AG04449 (cell line): Measurements from ENCODE around the gene KANSL1.

Experiments used
- CTCF ChIA-PET: fragments of 350-600 bp; formaldehyde crosslinking; extraction: SDS; loops from one replicate; lab custom pipeline; 2021; ENCODE audit warnings: antibody characterized with exemption; lab: Yijun Ruan, JAX
- POLR2A ChIA-PET: fragments of 400-600, 350-600 bp; formaldehyde crosslinking; extraction: SDS; loops from one replicate; lab custom pipeline; 2020; ENCODE audit warnings: antibody characterized with exemption, inconsistent platforms; lab: Yijun Ruan, JAX
- DNase-seq: peaks from one replicate; pipeline ENCODE4 v3.0.0-alpha.2; 2010; ENCODE audit warnings: low read depth, low spot score
- H3K4me3 ChIP-seq: 2 replicates; pipeline ENCODE4 v1.5.1; 2011; ENCODE audit warnings: low read depth, mild to moderate bottlenecking, control low read depth, low read length
- TF ChIP-seq, protein P1 (sequence below): IDR thresholded peaks from one replicate; pipeline ENCODE4 v1.5.1; 2011; ENCODE audit warnings: mild to moderate bottlenecking, moderate library complexity, low read length, control low read depth, inconsistent platforms; ENCODE audit not compliant: insufficient read depth; ENCODE audit errors: missing control alignments

Gene KANSL1

DNA sequence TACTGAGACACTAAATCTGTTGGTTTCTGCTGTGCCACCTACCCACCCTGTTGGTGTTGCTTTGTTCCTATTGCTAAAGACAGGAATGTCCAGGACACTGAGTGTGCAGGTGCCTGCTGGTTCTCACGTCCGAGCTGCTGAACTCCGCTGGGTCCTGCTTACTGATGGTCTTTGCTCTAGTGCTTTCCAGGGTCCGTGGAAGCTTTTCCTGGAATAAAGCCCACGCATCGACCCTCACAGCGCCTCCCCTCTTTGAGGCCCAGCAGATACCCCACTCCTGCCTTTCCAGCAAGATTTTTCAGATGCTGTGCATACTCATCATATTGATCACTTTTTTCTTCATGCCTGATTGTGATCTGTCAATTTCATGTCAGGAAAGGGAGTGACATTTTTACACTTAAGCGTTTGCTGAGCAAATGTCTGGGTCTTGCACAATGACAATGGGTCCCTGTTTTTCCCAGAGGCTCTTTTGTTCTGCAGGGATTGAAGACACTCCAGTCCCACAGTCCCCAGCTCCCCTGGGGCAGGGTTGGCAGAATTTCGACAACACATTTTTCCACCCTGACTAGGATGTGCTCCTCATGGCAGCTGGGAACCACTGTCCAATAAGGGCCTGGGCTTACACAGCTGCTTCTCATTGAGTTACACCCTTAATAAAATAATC lies 179.6 kb downstream of the KANSL1 start:
- ChIA-PET CTCF (interaction anchor here (0.9 to 4.4 kb wide), 7 partner anchors 8 to 202 kb away, joined by 3 to 29 read pairs (median 4); partner anchors contain the start of gene KANSL1), POLR2A (no interaction called here)
- DNase-seq, result peak; percentile 10
- H3K4me3 ChIP-seq, result no peak overlapping the region
- TF ChIP-seq, protein P1, sequence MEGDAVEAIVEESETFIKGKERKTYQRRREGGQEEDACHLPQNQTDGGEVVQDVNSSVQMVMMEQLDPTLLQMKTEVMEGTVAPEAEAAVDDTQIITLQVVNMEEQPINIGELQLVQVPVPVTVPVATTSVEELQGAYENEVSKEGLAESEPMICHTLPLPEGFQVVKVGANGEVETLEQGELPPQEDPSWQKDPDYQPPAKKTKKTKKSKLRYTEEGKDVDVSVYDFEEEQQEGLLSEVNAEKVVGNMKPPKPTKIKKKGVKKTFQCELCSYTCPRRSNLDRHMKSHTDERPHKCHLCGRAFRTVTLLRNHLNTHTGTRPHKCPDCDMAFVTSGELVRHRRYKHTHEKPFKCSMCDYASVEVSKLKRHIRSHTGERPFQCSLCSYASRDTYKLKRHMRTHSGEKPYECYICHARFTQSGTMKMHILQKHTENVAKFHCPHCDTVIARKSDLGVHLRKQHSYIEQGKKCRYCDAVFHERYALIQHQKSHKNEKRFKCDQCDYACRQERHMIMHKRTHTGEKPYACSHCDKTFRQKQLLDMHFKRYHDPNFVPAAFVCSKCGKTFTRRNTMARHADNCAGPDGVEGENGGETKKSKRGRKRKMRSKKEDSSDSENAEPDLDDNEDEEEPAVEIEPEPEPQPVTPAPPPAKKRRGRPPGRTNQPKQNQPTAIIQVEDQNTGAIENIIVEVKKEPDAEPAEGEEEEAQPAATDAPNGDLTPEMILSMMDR, result no peak

DNA sequence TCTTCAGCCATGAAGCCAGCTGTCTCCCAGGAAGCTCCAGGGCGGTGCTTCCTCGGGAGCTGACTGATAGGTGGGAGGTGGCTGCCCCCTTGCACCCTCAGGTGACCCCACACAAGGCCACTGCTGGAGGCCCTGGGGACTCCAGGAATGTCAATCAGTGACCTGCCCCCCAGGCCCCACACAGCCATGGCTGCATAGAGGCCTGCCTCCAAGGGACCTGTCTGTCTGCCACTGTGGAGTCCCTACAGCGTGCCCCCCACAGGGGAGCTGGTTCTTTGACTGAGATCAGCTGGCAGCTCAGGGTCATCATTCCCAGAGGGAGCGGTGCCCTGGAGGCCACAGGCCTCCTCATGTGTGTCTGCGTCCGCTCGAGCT lies 180.1 kb downstream of the KANSL1 start:
- ChIA-PET POLR2A (no interaction called here), CTCF (interaction anchor here (0.9 to 4.4 kb wide), 7 partner anchors 8 to 202 kb away, joined by 3 to 29 read pairs (median 4); partner anchors contain the start of gene KANSL1)
- TF ChIP-seq, protein P1, result no peak

DNA sequence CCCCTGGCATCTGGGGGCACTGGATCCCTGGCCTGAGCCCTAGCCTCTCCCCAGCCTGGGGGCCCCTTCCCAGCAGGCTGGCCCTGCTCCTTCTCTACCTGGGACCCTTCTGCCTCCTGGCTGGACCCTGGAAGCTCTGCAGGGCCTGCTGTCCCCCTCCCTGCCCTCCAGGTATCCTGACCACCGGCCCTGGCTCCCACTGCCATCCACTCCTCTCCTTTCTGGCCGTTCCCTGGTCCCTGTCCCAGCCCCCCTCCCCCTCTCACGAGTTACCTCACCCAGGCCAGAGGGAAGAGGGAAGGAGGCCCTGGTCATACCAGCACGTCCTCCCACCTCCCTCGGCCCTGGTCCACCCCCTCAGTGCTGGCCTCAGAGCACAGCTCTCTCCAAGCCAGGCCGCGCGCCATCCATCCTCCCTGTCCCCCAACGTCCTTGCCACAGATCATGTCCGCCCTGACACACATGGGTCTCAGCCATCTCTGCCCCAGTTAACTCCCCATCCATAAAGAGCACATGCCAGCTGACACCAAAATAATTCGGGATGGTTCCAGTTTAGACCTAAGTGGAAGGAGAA lies 180.6 kb downstream of the KANSL1 start:
- ChIA-PET CTCF (interaction anchor here (0.9 to 4.4 kb wide), 6 partner anchors 8 to 200 kb away, joined by 3 to 29 read pairs (median 7); partner anchors contain the start of gene KANSL1), POLR2A (no interaction called here)
- DNase-seq, result no peak
- TF ChIP-seq, protein P1, result no peak
- no peak overlapping the region for H3K4me3 ChIP-seq

More for the DNA sequence above, 180.1 kb downstream of the KANSL1 start:
- no peak for DNase-seq
- no peak overlapping the region for H3K4me3 ChIP-seq

DNA sequence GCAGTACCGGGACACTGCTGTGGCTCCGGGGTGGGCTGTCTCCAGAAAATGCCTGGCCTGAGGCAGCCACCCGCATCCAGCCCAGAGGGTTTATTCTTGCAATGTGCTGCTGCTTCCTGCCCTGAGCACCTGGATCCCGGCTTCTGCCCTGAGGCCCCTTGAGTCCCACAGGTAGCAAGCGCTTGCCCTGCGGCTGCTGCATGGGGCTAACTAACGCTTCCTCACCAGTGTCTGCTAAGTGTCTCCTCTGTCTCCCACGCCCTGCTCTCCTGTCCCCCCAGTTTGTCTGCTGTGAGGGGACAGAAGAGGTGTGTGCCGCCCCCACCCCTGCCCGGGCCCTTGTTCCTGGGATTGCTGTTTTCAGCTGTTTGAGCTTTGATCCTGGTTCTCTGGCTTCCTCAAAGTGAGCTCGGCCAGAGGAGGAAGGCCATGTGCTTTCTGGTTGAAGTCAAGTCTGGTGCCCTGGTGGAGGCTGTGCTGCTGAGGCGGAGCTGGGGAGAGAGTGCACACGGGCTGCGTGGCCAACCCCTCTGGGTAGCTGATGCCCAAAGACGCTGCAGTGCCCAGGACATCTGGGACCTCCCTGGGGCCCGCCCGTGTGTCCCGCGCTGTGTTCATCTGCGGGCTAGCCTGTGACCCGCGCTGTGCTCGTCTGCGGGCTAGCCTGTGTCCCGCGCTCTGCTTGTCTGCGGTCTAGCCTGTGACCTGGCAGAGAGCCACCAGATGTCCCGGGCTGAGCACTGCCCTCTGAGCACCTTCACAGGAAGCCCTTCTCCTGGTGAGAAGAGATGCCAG lies 181.3 kb downstream of the KANSL1 start:
- CTCF ChIA-PET, result interaction anchor here (0.7 to 4.4 kb wide), 3 partner anchors 10 to 182 kb away, joined by 3 to 29 read pairs (median 11); partner anchors contain the start of gene KANSL1

DNA sequence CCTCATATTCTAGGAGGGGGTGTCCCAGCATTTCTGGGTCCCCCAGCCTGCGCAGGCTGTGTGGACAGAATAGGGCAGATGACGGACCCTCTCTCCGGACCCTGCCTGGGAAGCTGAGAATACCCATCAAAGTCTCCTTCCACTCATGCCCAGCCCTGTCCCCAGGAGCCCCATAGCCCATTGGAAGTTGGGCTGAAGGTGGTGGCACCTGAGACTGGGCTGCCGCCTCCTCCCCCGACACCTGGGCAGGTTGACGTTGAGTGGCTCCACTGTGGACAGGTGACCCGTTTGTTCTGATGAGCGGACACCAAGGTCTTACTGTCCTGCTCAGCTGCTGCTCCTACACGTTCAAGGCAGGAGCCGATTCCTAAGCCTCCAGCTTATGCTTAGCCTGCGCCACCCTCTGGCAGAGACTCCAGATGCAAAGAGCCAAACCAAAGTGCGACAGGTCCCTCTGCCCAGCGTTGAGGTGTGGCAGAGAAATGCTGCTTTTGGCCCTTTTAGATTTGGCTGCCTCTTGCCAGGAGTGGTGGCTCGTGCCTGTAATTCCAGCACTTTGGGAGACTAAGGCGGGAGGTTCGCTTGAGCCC lies 182.5 kb downstream of the KANSL1 start:
- no peak for DNase-seq
- H3K4me3 ChIP-seq, result no peak overlapping the region
- CTCF ChIA-PET, result interaction anchor here (1.0 to 4.4 kb wide), 3 partner anchors 9 to 202 kb away, joined by 3 to 29 read pairs (median 4); no protein-coding TSS in a partner anchor
- TF ChIP-seq, protein P1, result no peak
- POLR2A ChIA-PET, result no interaction called here

More for the DNA sequence above, 181.3 kb downstream of the KANSL1 start:
- POLR2A ChIA-PET, result no interaction called here
- TF ChIP-seq, protein P1, result no peak
- no peak overlapping the region for H3K4me3 ChIP-seq
- DNase-seq, result no peak
